GM21390 (cell line): ENCODE results near the gene SEC24C.
A peak's percentile ranks its signal among the peaks of the same experiment; 100 is the strongest.
"Not testable (repeated sequence)": the region's sequence is repeated elsewhere in the genome, so short reads cannot be mapped to it uniquely, and the experiment has no call there.

ENCODE experiments used
- ATAC-seq: cut with Tn5 transposase; IDR thresholded peaks from one replicate; pipeline ENCODE4 v1.9.1; 2021; ENCODE audit not compliant: unreplicated experiment

The SEC24C gene, protein sequence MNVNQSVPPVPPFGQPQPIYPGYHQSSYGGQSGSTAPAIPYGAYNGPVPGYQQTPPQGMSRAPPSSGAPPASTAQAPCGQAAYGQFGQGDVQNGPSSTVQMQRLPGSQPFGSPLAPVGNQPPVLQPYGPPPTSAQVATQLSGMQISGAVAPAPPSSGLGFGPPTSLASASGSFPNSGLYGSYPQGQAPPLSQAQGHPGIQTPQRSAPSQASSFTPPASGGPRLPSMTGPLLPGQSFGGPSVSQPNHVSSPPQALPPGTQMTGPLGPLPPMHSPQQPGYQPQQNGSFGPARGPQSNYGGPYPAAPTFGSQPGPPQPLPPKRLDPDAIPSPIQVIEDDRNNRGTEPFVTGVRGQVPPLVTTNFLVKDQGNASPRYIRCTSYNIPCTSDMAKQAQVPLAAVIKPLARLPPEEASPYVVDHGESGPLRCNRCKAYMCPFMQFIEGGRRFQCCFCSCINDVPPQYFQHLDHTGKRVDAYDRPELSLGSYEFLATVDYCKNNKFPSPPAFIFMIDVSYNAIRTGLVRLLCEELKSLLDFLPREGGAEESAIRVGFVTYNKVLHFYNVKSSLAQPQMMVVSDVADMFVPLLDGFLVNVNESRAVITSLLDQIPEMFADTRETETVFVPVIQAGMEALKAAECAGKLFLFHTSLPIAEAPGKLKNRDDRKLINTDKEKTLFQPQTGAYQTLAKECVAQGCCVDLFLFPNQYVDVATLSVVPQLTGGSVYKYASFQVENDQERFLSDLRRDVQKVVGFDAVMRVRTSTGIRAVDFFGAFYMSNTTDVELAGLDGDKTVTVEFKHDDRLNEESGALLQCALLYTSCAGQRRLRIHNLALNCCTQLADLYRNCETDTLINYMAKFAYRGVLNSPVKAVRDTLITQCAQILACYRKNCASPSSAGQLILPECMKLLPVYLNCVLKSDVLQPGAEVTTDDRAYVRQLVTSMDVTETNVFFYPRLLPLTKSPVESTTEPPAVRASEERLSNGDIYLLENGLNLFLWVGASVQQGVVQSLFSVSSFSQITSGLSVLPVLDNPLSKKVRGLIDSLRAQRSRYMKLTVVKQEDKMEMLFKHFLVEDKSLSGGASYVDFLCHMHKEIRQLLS

DNA sequence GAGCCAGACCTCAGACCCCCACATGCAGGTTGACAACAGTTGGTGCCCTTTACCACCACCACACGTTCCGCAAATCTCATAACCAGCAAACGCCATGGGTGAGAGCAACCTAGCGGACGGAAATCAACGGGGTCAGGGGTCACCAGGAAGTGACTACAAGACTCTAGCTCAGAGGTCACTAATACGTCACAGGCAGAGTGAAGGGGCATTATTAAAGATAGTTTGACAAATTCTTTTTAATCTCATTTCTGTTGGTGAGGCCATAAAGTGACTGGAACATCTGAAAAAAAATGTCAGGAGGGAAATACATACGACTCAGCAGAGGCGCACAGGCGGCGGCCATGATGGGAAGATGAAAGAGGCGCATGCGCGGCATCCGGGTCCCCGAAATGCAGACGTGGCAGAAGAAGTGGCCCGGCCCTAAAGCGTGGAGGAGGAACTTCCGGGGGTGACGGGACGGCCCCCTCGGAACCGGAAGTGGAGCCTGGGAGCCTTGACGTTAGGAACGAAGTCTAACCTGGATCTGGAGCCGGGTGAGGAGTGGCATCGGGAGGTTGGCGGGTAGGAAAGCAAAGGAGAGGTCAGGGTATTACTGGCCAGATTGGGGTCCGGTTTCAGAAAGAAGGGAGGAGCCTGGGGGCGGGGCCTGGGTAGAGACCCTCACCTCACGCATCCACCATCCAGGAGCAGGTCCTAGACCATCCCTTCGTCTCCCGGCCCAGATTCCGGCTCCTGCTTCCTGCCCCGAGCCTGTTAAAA lies at the start of gene SEC24C:
SEC24C (plus strand) TSS at position 468 of the 759 bp plus-strand sequence. CDS start 2,461 bp downstream, outside the sequence.
- ATAC-seq, result peak; percentile 89

DNA sequence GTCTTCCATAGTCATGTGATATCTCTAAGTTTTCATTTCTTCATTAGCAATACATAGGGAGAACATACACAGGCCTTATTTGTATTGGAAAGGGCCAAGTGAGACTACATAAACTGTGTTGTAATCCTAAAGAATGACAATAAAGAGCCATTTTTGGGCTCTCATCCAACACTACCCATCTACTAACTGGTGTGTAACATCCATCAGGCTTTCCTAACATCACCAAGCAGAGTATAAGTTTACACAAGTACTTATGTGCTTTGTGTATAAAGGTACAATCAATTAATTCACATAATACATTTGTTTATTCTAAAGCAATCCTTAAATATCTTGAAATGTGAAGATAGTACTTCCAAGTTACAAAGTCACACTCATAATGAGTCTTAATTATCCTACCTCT lies 48.9 kb upstream of the SEC24C start:
- not testable (repeated sequence) for ATAC-seq

DNA sequence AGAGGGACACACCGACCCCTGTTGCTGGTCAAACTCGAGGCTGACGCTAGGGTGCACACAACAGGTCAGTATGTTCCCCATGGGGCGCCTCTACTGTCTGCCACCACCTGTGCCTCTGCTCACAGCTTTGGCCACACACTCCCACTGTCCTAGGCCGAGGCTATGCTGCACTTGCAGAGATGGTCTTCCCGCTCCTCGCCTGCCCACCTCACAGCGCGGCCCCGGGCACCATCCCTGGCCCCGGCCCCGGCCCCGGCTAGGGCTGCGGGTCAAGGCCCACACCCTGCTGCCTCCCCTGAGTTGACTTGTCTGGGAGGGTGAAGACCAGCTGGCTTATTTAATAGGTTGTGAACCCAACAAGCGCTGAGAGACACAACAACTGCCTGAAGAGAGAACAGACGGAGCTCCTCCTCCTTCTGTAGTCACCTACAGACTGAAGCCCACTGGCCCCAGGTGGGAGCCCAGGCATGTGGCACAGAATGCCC lies 46.5 kb upstream of the SEC24C start, which contains the start of gene AGAP5:
AGAP5 (minus strand) TSS at position 435 of the 485 bp plus-strand sequence; CDS start at position 81, 354 bp downstream.
- ATAC-seq, result not testable (repeated sequence)

DNA sequence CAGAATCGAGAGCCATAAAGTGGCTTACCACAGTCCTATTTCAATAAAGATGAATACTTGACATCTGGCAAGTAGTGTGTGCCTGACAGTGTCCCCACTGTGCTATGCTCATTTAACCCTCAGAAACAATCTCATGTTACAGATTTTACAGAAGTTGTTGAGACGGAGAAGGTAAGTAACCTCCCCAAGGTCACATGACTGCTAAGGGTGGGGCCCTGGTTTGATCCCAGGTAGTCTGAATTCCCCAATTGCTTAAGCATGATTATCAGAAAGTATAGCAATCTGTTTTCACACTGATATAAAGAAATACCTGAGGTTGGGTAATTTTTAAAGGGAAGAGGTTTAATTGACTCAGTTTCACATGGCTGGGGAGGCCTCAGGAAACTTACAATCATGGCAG lies 45.4 kb upstream of the SEC24C start:
- ATAC-seq, result not testable (repeated sequence)

DNA sequence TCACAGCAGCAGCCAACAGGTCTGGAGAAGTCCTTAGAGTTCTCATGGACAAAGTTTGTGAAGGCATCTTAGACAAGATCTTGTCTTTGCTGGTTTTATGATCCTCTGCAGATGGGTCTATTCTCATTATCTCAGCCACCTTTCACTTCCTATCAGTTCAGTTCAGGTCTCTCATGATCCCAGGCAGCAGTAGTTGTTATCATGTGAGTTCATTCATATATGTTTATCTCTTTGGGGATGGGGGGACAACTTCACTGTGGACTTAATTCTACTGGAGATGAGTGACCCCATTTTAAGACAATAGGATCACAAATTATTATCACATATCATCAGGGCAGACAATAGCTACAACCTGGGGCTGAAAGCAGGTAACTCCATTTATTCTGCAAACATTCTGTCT lies 40.2 kb upstream of the SEC24C start:
- ATAC-seq, result not testable (repeated sequence)

DNA sequence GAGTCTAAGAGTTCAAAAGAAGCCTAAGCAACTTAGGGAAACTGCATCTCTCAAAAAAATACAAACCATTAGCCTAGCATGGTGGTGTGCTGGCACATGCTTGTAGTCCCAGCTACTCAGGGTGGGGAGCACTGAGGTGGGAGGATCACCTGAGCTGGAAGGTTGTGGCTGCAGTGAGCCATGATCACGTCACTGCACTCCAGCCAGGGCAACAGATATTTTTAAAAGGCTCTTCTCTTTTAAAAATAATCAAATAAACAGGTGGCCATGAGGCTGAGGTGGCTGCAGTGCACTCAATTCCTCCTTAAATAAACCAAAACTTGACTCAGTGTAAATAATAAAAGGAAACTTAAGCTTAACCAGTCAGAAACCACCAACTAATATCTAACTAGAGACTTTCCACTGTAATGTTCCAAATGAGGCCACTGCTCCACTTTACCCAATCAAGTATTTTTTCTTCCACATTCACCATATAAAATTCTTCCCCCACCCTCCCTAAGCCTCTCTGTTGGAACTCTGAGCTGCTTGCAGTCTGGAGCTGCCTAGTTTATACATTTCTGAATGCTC lies 38.6 kb upstream of the SEC24C start:
- ATAC-seq, result not testable (repeated sequence)

DNA sequence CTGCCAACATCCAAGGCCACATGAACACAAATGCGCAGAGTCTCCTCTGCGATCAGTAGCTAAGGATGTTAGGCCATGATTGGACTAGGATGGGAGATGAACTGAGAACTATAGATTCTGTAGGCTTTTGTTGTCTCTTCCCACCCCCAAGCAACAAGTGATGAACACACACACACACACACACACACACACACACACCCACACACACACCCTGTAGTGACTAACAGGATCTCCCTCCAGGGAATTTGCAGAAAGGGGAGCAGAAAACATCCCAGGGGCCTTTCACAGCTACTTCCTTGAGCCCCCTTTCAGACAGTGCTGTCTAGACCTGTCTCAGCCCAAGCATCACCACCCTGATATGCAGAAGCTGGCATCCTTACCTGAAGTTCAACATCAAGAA lies 37.7 kb upstream of the SEC24C start:
- not testable (repeated sequence) for ATAC-seq

DNA sequence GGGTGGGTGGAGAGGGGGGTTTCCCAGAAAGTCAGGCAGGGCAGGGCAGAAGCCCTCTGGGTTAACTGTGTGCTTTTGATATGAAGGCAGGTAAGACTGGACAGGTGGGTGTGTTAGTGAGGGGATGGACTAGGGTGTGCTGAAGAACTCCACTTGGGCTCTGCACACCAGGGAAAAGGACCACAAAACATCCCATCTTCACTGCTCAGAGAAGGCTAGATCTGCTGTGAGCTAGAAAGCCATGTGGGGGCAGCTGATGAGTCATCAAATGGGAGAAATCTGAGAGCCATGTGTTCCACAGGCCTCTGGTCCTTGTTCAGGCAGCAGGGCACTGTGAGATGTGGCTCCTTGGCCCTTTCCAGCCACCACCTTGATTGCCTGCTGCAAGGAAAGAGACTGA lies 36.5 kb upstream of the SEC24C start:
- not testable (repeated sequence) for ATAC-seq

DNA sequence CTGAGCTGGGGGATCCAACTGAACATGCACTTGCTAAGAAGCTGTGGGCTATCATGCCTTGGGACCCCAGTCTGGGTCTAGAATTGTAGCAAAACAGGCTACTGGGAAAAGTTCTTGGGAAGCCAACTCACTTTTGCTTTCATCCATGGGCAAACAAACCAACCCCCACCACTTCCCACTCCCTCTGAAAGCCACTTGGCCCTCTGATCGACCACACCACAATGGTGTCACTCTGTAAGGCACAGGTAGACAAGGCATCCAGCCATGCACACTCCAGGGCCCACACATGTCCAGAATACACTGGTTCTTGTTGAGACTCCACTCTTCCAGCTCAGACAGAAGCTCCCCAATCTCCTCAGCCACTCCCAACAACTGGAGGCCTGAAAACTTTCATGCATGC lies 36.0 kb upstream of the SEC24C start:
- ATAC-seq, result not testable (repeated sequence)

DNA sequence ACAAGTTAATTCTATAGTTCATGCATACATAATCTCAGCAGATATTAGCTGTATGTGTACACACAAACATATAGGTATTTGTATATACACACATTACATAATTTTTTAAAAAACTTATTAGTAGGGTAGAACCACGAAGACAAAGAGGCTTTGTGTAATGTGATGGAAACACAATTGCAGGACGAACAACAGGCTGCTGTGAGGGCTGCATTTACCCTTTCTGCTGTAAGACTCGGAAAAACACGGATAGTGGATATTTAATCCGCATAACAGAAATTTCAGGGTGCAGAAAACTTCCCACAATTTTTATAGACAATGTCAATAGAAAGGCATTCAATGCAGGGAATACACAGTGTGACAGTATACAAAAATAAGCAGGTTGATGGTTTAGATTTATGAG lies 32.5 kb upstream of the SEC24C start:
- ATAC-seq, result not testable (repeated sequence)

DNA sequence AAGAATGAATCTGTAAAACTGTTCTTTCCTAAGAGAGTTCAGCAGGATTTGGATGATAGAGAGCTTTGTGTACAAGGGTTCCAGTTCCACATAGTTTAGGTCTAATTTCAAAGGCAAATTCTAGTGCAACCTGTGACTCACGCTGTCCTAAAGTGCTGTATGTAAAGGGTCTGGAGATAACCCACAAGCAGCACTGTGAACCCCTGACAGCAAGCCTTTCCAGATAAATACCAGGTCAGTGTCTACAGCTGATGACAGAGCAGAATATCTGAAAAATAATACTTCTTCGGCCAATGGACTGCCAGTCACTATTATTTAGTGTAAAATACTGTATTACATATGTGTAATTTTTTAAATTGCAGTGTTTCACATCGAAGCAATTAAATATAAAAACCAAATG lies 30.3 kb upstream of the SEC24C start:
- not testable (repeated sequence) for ATAC-seq

DNA sequence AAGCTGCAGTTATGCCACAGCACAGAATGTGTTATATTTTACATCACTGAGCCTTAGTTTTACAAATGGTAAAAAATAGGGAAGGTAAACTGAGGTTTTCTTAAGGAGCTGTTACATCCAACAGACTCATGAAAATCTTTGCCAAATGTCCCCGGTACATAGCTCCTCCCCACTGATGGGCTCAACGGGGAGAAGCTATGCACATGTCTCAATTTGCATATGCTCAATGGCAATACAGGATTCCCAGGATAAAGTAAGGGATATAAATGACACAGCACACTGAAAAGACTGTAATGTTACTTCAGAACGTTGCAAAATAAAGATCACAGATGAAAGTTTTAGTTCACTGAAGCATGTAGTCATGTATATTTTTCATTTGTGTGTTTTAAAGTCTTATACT lies 29.7 kb upstream of the SEC24C start:
- not testable (repeated sequence) for ATAC-seq

DNA sequence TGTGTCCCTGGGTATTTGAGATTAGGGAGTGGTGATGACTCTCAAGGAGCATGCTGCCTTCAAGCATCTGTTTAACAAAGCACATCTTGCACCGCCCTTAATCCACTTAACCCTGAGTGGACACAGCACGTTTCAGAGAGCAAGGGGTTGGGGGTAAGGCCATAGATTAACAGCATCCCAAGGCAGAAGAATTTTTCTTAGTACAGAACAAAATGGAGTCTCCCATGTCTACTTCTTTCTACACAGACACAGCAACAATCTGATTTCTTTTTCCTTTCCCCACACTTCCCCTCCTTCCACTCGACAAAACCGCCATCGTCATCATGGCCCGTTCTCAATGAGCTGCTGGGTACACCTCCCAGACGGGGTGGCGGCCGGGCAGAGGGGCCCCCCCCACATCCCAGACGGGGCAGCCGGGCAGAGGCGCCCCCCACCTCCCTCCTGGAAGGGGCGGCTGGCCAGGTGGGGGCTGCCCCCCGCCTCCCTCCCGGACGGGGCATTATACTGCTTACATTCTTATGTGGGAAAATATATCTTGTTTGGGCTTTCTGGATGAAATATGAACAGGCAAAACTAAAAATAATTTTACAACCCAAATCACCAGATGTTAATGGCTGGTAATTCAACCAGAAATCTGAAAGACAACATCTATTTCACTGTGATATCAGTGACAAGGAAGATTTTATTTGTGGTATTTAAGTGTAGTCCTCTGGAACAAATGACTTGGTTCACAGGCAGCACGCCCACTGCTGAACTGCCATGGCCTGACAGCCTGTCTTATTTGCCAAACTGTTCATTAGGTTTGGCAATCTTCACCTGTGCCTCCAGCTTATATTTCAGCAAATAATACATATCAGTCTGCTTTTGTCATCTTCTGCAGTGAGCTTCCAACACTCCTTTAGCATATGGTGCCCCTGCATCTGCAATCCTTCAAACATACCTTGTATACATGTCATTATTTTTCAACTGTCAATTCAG lies 28.7 kb upstream of the SEC24C start:
- not testable (repeated sequence) for ATAC-seq

DNA sequence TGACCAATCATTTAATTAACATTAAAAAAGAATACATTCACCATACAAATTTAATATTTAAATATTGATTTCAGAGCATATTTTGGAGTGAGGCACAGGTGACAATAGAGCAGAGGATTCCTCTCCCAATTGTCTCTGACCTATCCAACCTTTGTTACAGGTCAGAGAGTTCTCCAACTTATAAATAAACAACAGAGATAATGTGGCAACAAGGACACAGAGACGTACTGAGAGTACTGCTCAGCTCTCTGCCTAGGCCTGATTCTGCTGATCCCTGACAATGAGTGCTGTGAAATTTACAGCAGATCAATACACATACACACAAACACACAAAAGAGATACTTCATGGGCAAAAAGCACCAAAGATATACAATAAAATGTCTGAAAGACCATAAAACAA lies 27.9 kb upstream of the SEC24C start:
- ATAC-seq, result no peak

DNA sequence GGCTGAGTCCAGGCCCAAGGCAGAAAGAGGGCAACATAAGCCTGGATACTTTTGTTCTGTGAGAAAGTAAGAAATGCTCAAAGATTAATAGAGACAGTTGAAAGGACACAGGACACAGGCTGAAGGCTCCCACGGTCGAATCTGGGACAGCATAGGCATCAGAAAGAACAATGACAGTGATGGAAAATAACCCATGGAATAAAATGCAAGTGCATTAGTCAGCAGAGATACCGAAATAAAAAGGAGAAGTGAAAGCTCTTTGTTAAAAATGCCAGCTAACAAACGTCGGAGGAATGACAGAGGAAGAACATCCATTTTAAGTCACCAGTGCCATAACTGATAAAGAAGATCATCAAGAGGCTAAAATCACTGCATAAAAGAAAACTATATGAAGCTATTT lies 26.6 kb upstream of the SEC24C start:
- ATAC-seq, result no peak

DNA sequence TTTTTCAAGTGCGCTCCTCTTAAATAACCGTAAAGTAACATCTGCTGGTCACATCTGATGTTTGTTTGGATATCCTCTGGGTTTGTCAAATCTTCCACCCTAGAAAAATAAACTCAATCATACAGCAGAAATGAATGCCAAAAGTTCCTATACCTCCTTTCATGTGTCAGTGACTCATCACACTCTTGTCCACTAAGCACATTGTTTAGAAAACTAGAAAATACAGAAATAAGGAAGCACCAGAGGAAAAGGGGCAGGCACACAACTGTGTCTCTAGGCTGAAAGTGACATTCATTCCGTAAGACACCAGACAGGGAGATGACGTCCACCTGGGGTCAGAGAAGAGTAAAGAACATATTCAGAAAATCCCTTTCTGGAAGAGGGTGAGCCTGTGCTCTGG lies 23.6 kb upstream of the SEC24C start:
- ATAC-seq, result not testable (repeated sequence)

DNA sequence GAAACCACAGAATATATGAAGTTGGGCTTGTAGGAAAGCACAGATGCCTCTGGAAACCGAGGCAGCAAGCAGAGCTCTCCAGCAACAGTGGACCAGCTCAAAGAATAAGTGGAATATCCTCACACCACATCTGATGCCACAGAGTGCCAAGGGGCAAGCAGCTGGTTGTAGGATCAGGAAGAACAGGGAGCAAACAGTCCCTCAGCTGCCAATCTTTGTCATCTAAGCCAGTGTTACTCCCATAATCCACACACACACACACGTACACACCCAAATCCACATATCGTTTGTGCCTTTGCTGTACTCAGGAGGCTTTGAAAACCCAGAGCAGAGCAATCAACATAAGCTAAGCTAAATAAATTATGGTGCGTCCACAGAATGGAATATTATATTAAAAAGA lies 20.7 kb upstream of the SEC24C start:
- no peak for ATAC-seq

DNA sequence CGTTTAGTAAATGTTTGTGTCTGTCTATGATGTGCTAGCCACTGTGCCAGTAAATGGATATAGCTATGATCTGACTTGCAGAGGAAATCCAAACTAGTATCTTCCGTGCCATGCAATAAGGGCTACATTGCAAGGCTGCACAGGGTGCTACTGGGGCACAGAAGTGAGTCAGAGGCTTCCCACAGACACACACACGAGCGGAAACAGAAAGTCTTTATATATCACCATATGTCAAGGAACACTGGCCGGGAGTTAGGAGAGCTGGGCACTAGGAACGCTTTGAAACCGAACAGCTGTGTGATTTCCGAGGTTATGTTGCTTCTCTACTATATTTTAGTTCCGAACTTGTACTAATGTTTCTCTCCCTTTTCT lies 14.4 kb upstream of the SEC24C start:
- ATAC-seq, result not testable (repeated sequence)
